Stimulated activated CD4-positive, alpha-beta T cell treated with anti-CD3 and anti-CD28 coated beads, Interleukin-12 subunit alpha, Interleukin-12 subunit beta, amount 100 ng/mL, for 48 hours (primary cell): ENCODE measurements around the gene PNMA8A.
"Not testable (repeated sequence)": the region's sequence is repeated elsewhere in the genome, so short reads cannot be mapped to it uniquely, and the experiment has no call there.

Experiments used
- DNase-seq, 3 donors: peaks; one replicate each; pipeline ENCODE4 v3.0.0-alpha.2; 2020; ENCODE audit warnings: low read depth in 2 of 3, low spot score in 1 of 3

PNMA8A gene

GRCh38 chr19:46466536-46467196 lies 4.7 kb downstream of the PNMA8A start:
- no peak for DNase-seq

- no peak for DNase-seq
Observed at GRCh38 chr19:46463516-46463915, 7.8 kb downstream of the PNMA8A start.

- no peak for DNase-seq
Observed at GRCh38 chr19:46461537-46461936, 9.8 kb downstream of the PNMA8A start.

GRCh38 chr19:46460981-46461380 lies 10.4 kb downstream of the PNMA8A start:
- no peak for DNase-seq

- DNase-seq, result no peak
Observed at GRCh38 chr19:46460055-46460454, 11.3 kb downstream of the PNMA8A start.

GRCh38 chr19:46456930-46457329 lies 14.4 kb downstream of the PNMA8A start:
- DNase-seq, result no peak

GRCh38 chr19:46454244-46454643 lies 17.1 kb downstream of the PNMA8A start:
- DNase-seq, result no peak

GRCh38 chr19:46453661-46454060 lies 17.7 kb downstream of the PNMA8A start:
- no peak for DNase-seq

- no peak for DNase-seq
Observed at GRCh38 chr19:46452186-46452585, 19.2 kb downstream of the PNMA8A start.

GRCh38 chr19:46451352-46451751 lies 20.0 kb downstream of the PNMA8A start:
- no peak for DNase-seq

- DNase-seq, result no peak
Observed at GRCh38 chr19:46450737-46451136, 20.6 kb downstream of the PNMA8A start.

- no peak for DNase-seq
Observed at GRCh38 chr19:46449228-46449627, 22.1 kb downstream of the PNMA8A start.

GRCh38 chr19:46448601-46449000 lies 22.8 kb downstream of the PNMA8A start:
- DNase-seq, result no peak

GRCh38 chr19:46447824-46448223 lies 23.5 kb downstream of the PNMA8A start:
- DNase-seq, result no peak

GRCh38 chr19:46447006-46447405 lies 24.4 kb downstream of the PNMA8A start:
- no peak for DNase-seq

GRCh38 chr19:46446021-46446420 lies 25.3 kb downstream of the PNMA8A start:
- no peak for DNase-seq

- DNase-seq, result no peak
Observed at GRCh38 chr19:46442808-46443450, 28.4 kb downstream of the PNMA8A start.

- DNase-seq, result no peak
Observed at GRCh38 chr19:46441866-46442265, 29.5 kb downstream of the PNMA8A start.

- DNase-seq, result not testable (repeated sequence)
Observed at GRCh38 chr19:46435689-46436088, 35.7 kb downstream of the PNMA8A start.

GRCh38 chr19:46435009-46435408 lies 36.4 kb downstream of the PNMA8A start:
- no peak for DNase-seq

GRCh38 chr19:46433470-46433869 lies 37.9 kb downstream of the PNMA8A start:
- not testable (repeated sequence) for DNase-seq

- DNase-seq, result no peak
Observed at GRCh38 chr19:46431824-46432223, 39.5 kb downstream of the PNMA8A start.

GRCh38 chr19:46429999-46430398 lies 41.4 kb downstream of the PNMA8A start:
- DNase-seq, result no peak
